Measurements from ENCODE around the gene DPPA4.

DPPA4 gene

DNA sequence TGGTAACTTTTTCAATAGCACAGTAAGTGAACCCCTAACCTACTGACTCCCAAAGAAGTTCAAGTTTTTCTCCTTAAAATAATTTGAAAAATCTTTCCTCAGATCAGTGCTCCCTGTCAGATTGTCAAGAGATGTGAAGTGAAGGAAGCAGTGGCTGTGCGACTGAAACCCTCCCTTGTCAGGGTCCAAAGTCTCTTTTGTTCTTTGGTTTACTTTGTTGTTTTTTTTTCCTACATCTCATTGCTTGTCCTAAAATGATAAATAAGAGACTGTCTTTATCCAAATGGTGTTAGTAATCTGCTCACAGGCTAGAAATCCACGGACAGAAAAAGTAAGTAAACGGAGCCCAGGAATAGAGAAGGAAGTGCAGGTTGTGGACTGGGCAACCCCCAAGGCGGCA, 976 bp upstream of the DPPA4 start:
- no peak for DNase-seq (ENCODE audit: low spot score)

DNA sequence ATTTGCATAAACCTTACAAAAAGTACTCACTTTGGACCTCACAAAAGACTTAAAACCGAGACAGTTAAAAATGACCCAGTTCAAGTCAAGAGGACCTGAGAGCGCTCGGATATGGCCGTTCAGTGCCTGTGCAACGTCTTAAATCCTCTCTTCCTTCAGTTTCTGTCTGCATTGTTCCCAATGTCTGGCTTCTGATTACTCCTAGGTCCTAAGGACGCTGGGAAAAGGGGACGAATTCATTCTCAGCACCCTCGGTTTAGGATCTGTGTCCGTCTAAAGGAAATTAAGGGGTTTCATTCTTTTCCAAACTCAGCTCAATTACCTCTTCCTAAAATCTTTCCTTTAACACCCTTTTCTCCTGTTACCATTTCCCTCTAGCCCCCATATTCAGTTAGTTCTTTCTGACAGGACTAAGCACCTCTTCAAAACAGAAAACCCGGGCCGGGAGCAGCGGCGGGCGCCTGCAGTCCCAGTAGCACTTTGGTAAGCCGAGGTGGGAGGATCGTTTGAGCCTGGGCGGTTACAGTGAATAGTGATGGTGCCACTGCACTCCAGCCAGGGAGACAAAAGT, 970 bp downstream of the DPPA4 start:
- DNase-seq (ENCODE audit: low spot score) = no peak

DNA sequence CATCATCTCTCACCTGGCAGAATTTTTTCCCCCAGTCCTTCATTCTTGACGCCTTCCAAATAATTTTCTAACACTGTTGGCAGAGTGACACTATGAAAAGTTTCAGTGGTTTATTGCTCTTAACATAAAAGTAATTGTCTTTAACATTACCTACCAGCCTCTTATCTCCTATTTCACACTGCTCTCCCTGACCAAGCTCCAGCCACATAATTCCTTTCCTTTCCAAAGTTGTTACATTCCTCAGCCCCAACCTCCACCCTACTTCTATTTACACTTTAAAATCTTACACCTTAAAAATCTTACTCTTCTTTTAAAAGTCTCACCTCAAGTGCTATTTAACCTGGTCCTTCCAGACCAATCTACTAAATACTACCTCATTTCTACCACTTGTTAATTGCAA, 2.8 kb downstream of the DPPA4 start:
- no peak for DNase-seq (ENCODE audit: low spot score)

DNA sequence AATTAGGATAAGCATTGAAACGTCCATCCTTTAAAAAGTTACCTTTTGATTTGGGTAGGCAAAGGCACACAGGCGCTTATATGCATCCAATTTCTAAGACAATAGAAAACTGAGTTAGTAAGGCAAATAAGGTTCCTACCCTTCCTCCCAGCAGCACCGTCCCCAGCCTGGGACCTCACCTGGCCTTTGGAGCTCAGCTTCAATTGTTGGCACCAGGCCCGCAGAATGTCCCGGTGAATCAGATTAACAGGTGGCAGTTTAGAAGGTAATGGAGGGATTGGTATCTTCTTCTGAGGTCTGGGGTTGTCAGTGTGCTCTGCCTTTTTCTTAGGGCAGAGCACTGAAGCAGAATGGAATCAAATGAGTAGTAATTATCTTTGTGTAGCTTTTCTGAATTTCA, 5.7 kb downstream of the DPPA4 start:
- DNase-seq (ENCODE audit: low spot score) = no peak

DNA sequence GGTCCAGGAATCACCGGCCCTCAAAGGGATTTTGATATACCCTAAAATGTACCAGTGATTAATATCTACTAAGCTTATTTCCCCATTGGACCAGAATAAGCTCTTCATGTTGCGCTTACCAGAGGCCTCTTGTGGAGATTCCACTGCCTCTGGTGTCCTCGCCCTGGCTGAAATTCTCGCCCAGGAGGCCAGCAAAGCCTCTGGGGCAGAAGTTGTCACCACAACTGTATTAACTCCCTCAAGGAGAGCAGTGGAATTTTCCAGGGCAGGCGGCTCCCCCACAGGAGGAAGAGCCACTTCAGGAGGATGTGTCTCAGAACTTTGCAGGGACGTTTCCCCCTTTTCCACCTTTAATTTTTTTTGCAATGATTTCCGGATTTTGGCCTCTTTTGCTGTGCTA, 6.9 kb downstream of the DPPA4 start:
- DNase-seq (ENCODE audit: low spot score) = no peak

DNA sequence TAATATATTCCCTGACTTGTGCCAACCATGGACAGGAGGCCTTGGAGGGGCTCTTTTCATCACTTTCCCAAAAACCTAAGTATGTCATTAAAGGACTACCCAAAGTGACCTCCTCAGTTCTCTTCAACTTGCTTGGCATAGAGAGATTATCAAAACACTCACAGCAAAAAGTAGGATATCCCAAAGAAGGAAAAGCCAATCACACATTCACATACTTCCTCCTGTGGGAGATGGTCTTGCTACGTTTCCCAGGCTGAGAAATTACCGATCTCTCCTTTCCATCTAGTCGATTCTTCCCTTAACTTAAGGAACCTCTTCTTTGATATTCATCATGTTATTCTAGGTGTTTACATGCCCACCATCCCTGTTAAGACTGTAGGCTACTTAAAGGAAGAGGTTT, 9.1 kb downstream of the DPPA4 start:
- DNase-seq (ENCODE audit: low spot score) = no peak

DNA sequence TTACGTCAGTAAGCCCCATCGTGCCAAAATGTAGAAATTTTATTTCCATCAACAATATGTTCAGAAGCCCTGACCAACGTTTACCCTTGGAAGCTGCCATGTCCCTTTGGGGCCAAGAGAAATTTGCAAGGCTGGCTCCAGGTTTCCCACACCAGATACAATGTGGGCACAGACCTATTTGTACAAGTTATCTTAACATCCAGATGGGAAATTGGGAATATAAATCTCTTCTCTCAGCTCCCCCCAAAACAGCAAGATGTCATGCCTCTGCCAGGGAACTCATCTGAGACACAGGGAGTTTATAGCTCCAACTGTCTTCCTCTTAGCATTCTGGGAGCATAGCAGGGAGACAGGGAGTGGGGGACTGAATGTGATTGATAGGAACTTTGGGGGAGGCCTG, 11.7 kb downstream of the DPPA4 start:
- DNase-seq (ENCODE audit: low spot score) = no peak

DNA sequence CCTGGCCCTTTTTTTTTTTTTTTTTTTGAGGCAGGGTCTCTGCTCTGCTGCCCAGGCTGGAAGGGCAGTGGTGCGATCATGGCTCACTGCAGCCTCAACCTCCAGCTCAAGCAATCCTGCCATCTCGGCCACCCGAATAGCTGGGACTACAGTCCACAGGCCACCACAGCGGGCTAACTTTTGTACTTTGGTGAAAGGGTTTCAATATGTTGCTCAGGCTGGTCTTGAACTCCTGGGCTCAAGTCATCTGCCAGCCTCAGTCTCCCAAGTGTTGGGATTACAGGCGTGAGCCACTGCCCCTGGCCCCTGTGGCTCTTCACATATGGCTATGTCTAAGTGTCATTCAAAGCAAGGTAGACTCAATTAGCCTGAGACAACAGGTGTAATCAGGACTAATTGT, 12.2 kb downstream of the DPPA4 start:
- DNase-seq (ENCODE audit: low spot score) = no peak

DNA sequence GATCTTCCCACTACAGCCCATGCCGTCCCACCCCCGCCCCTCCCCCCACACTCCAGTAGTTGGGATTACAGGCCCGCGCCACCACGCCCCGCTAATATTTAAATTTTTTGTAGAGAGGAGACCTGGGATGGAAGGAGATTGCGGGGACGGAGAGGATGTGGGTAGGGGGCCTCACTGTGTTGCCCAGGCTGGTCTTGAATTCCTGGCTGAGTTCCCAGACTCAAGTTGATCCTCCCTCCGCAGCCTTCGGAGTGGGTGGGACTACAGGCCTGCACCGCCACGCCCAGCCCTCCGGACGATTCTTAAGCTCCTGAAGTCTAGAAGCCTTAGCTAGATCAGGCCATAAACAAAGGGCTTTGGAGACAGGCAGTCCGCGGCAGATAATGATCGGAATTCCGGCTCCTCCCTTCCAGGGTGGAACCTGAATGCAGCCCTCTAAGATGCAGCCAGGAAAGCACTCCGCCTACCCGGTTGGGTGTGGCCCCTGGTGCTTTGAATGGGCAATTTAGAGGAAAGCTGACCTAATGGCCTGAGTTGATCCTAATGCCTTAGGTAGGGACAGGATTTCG, 21.1 kb downstream of the DPPA4 start, which contains the start of gene DPPA2:
TSS of gene DPPA2 (minus strand) at position 356 of the 569 bp plus-strand sequence. CDS start 1,975 bp downstream, outside the sequence.
- peak; percentile 21 for DNase-seq (ENCODE audit: low spot score)

DNA sequence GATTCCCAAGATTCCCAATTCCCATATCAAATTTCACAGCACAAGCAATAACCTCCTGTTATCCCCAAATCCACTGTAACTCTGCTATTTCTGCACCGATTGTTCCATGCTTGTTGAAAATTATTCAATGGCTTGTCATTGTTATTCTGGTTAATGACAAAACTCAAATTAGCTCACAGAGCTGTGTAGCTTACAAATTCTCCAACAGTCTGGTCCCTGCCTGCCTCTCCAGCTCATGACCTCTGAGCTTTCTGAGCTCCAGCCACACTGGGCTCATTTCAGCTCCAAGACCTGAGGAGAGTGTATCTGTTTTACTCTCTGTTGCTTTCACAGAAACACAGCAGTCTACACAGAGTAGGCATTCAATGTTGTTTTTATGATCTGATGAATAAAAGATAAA, 24.3 kb downstream of the DPPA4 start:
- DNase-seq (ENCODE audit: low spot score) = no peak

DNA sequence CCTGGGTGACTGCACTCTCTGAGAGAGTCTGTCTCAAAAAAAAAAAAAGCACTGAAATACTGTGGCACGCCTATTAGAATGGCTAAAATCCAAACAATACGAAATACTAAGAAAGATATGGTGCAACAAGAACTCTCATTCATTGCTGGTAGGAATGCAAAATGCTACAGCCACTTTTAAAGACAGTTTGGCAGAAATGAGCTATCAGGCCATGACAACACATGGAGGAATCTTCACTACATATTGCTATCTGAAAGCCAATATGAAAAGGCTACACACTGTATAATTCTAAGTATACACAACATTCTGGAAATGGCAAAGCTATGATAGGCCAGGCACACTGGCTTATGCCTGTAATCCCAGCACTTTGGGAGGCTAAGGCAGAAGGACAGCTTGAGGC, 39.9 kb downstream of the DPPA4 start:
- no peak for DNase-seq (ENCODE audit: low spot score)

DNA sequence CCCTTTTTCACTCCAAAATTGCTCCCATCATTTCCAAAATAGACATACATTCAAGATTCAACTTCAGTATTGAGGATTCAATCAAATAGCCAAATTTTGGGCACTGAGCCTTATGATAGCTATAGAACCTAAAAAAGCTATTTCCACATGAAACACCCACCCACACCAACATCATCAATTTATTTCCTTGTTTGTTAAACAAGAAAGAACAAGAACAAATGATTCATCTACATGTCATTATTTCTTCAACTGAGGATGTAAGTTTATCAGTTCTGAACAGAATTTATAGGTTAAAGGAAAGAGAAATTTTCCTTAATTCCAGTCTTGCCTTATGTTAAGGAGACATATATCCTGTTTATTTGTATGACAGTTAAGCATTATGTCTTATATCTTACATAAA, 53.3 kb downstream of the DPPA4 start:
- no peak for DNase-seq (ENCODE audit: low spot score)

DNA sequence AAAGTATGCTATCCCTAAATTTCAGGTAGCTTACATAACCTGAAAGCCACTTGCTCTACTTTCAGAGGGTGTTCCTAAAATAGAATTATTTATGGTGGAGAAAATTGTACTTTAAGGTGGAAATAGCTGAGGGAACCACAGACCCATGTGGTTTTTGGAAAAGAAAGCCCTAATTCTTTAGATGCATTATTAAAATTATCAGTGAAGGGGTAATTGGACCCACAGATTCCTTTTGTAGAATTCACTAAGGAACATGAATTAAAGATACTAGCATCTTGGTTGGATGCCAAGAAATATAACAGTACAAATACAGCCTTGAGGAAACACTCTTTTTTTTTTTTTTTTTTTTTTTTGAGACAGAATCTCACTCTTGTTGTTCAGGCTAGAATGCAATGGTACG, 58.8 kb downstream of the DPPA4 start:
- no peak for DNase-seq (ENCODE audit: low spot score)

DNA sequence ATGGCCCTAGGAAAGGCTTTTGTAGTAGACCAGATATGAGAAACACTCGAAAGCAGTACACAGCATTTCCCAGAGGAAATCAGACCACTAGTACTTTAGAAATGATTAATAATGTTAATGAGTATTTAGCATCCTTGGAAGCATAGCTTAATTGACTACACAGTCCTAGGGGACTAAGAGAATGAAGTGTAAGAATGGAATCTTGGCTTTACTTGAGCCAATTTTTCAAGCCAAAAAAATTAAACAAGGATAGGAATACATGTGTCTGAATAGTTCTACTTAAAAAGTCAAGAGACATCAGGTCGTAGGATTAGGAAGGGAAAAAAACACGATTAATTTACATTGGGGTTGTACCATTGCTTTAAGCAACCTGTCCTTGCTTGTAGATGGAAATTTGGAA, 59.2 kb downstream of the DPPA4 start:
- no peak for DNase-seq (ENCODE audit: low spot score)

Measured in SW480 (cell line).